Liver (tissue), 9 donors: Measurements from ENCODE around the gene IL1RAPL1. TPM values are rescaled to one million over a fixed set of nuclear protein-coding genes. Genes with fewer than 3 reads are reported as not detected.

ENCODE experiments used
- DNase-seq: peaks from one replicate; pipeline ENCODE4 v3.0.0-alpha.2; 2017; ENCODE audit warnings: low spot score
- H3K27ac ChIP-seq, 2 donors: one replicate each; pipeline ENCODE4 v1.7.0; 2013; ENCODE audit warnings: inconsistent platforms in 2 of 2, low read length in 2 of 2, control low read depth in 1 of 2, low read depth in 1 of 2, mild to moderate bottlenecking in 1 of 2
- H3K27me3 ChIP-seq, 4 donors: one replicate each; pipeline versions ENCODE4 v1.6.1 to v1.7.0; 2013; ENCODE audit warnings: low read length in 3 of 4, inconsistent platforms in 1 of 4, mild to moderate bottlenecking in 1 of 4, moderate library complexity in 1 of 4; ENCODE audit not compliant: control insufficient read depth in 4 of 4, insufficient read depth in 4 of 4
- H3K36me3 ChIP-seq, 4 donors: one replicate each; pipeline versions ENCODE4 v1.6.1 to v1.7.0; 2013; ENCODE audit warnings: low read length in 3 of 4, mild to moderate bottlenecking in 3 of 4, low read depth in 1 of 4, moderate library complexity in 1 of 4; ENCODE audit not compliant: control insufficient read depth in 4 of 4, insufficient read depth in 3 of 4
- H3K4me1 ChIP-seq, 4 donors: one replicate each; pipeline versions ENCODE4 v1.6.1 to v1.7.0; 2013; ENCODE audit warnings: low read length in 3 of 4, mild to moderate bottlenecking in 3 of 4, moderate library complexity in 1 of 4; ENCODE audit not compliant: control insufficient read depth in 4 of 4, insufficient read depth in 4 of 4
- H3K4me3 ChIP-seq, 3 donors: one replicate each; pipeline versions ENCODE4 v1.6.1 to v1.7.0; 2013; ENCODE audit warnings: low read length in 3 of 3, control low read depth in 1 of 3, low read depth in 1 of 3, mild to moderate bottlenecking in 1 of 3
- H3K9ac ChIP-seq, 2 donors: one replicate each; pipeline ENCODE4 v1.7.0; 2013; ENCODE audit warnings: low read length in 2 of 2, mild to moderate bottlenecking in 2 of 2, moderate library complexity in 2 of 2, control low read depth in 1 of 2, low read depth in 1 of 2
- H3K9me3 ChIP-seq, 4 donors: one replicate each; pipeline versions ENCODE4 v1.6.1 to v1.7.0; 2013; ENCODE audit warnings: low read length in 3 of 4; ENCODE audit not compliant: control insufficient read depth in 4 of 4
- ATF3 ChIP-seq: IDR thresholded peaks from 2 replicates; pipeline ENCODE4 v1.6.1; 2016; ENCODE audit warnings: antibody characterized with exemption
- CTCF ChIP-seq: fragments of 150-350 bp; IDR thresholded peaks from 2 replicates; pipeline ENCODE4 v1.5.1; 2017; ENCODE audit warnings: improper control_type of control experiment, low read depth, low read length; ENCODE audit not compliant: missing input control
- FOXA1 ChIP-seq: IDR thresholded peaks from 2 replicates; pipeline ENCODE4 v1.6.1; 2016; ENCODE audit warnings: antibody characterized with exemption
- FOXA2 ChIP-seq: IDR thresholded peaks from 2 replicates; pipeline ENCODE4 v1.6.1; 2016; ENCODE audit warnings: antibody characterized with exemption
- GABPA ChIP-seq, 2 donors: IDR thresholded peaks in 1 of 2; conservative IDR thresholded peaks in 1 of 2; 2 replicates each; pipeline ENCODE4 v1.6.1; 2016; ENCODE audit warnings: antibody characterized with exemption in 2 of 2, mild to moderate bottlenecking in 1 of 2, moderate library complexity in 1 of 2
- HNF4A ChIP-seq, 2 donors: conservative IDR thresholded peaks; 2 replicates each; pipeline ENCODE4 v1.6.1; 2016; ENCODE audit warnings: antibody characterized with exemption in 2 of 2, mild to moderate bottlenecking in 2 of 2
- HNF4G ChIP-seq: IDR thresholded peaks from 2 replicates; pipeline ENCODE4 v1.6.1; 2016; ENCODE audit warnings: antibody characterized with exemption
- JUND ChIP-seq, 2 donors: IDR thresholded peaks; 2 replicates each; pipeline ENCODE4 v1.6.1; 2016; ENCODE audit warnings: antibody characterized with exemption in 2 of 2
- NR2F2 ChIP-seq: IDR thresholded peaks from 2 replicates; pipeline ENCODE4 v1.6.1; 2016; ENCODE audit warnings: antibody characterized with exemption
- RAD21 ChIP-seq, 2 donors: IDR thresholded peaks; 2 replicates each; pipeline ENCODE4 v1.6.1; 2016; ENCODE audit warnings: antibody characterized with exemption in 2 of 2, mild to moderate bottlenecking in 2 of 2
- RXRA ChIP-seq, 2 donors: IDR thresholded peaks; 2 replicates each; pipeline ENCODE4 v1.6.1; 2017 to 2018; ENCODE audit warnings: antibody characterized with exemption in 2 of 2, mild to moderate bottlenecking in 1 of 2
- SP1 ChIP-seq: IDR thresholded peaks from 2 replicates; pipeline ENCODE4 v1.6.1; 2018; ENCODE audit warnings: antibody characterized with exemption, mild to moderate bottlenecking
- TAF1 ChIP-seq: conservative IDR thresholded peaks from 2 replicates; pipeline ENCODE4 v1.6.1; 2016; ENCODE audit warnings: antibody characterized with exemption, mild to moderate bottlenecking
- WGBS: extraction: QIAGEN DNeasy Blood & Tissue Kit; methylation state at CpG from one replicate; pipeline ENCODE4 v1.1.7; 2013; 5-methylcytosine and 5-hydroxymethylcytosine counted together
- polyA plus RNA-seq, 2 donors: library from polyadenylated mRNA; stranded (reverse) in 1 of 2; unstranded in 1 of 2; fragments of 200-250 nt in 1 of 2; fragments of >200 nt in 1 of 2; fragmentation: Nextera tagmentation in 1 of 2; extraction: Ambion mirVana in 1 of 2; gene quantifications; one replicate each; pipeline versions ENCODE4 v1.2.1 to v1.2.3, GENCODE V29; 2013 to 2015
- total RNA-seq, 2 donors: library from RNA; depleted of rRNA; stranded (reverse); fragments of >200 nt; gene quantifications; one replicate each; pipeline ENCODE4 v1.2.3, GENCODE V29; 2014
- donor health status: healthy.
- donor health status: healthy.
- donor health status: healthy.
- donor health status: healthy.
- donor health status: healthy.

Gene IL1RAPL1
- total and polyA plus RNA-seq, 4 donors = 0.08 to 0.33 TPM; not detected in 2

GRCh38 chrX:29231800-29232199, 644.6 kb downstream of the IL1RAPL1 start:
- H3K36me3 ChIP-seq = no peaks in the 10 kb centered on the region
- 57% methylated on average over 2 of the region's 2 CpGs for WGBS
- no peak overlapping the region for H3K27ac ChIP-seq
- TF ChIP-seq FOXA1 = no peak
- TF ChIP-seq RAD21 (IDR thresholded peaks at IDR 0.05) = peak in 1 of 2 donors; percentile 53
- no peak for TF ChIP-seq RXRA (IDR thresholded peaks at IDR 0.05)
- no peak for TF ChIP-seq NR2F2
- H3K4me1 ChIP-seq = no peaks in the 10 kb centered on the region
- no peaks in the 10 kb centered on the region for H3K9me3 ChIP-seq
- no peak overlapping the region for H3K9ac ChIP-seq
- no peak for DNase-seq
- no peaks in the 10 kb centered on the region for H3K27me3 ChIP-seq
- no peak overlapping the region for H3K4me3 ChIP-seq

- DNase-seq = no peak
- 89% methylated on average over 7 of the region's 7 CpGs for WGBS
- Histone ChIP-seq H3K9ac (no peak overlapping the region), H3K4me3 (no peak overlapping the region), H3K9me3 (no peaks in the 10 kb centered on the region), H3K4me1 (no peaks in the 10 kb centered on the region), H3K27me3 (no peaks in the 10 kb centered on the region), H3K27ac (no peak overlapping the region), H3K36me3 (no peaks in the 10 kb centered on the region)
- no peak for TF ChIP-seq JUND (IDR thresholded peaks at IDR 0.05)
- TF ChIP-seq HNF4A (conservative IDR thresholded peaks at IDR 0.05) = no peak
- no peak for TF ChIP-seq SP1
Observed at GRCh38 chrX:29233592-29234183, 646.4 kb downstream of the IL1RAPL1 start.

GRCh38 chrX:29237972-29238371, 650.7 kb downstream of the IL1RAPL1 start:
- Histone ChIP-seq H3K9ac (no peak overlapping the region), H3K27ac (no peak overlapping the region), H3K4me1 (no peaks in the 10 kb centered on the region), H3K27me3 (no peaks in the 10 kb centered on the region), H3K4me3 (no peak overlapping the region), H3K9me3 (no peaks in the 10 kb centered on the region), H3K36me3 (no peaks in the 10 kb centered on the region)
- DNase-seq = no peak
- 93% methylated on average over 6 of the region's 6 CpGs for WGBS
- TF ChIP-seq HNF4G (no peak), FOXA2 (no peak), ATF3 (no peak), RXRA (IDR thresholded peaks at IDR 0.05) (no peak), CTCF (no peak), GABPA (IDR thresholded peaks at IDR 0.05 in 1 of 2, conservative IDR thresholded peaks at IDR 0.05 in 1 of 2) (no peak), NR2F2 (no peak), JUND (IDR thresholded peaks at IDR 0.05) (no peak), FOXA1 (no peak), SP1 (no peak), TAF1 (no peak)
